B cell (primary cell): Measurements from ENCODE around the gene FA2H. TPM values are rescaled to one million over a fixed set of nuclear protein-coding genes. Genes with fewer than 3 reads are reported as not detected.
"Not testable (repeated sequence)": the region's sequence is repeated elsewhere in the genome, so short reads cannot be mapped to it uniquely, and the experiment has no call there.

Source experiments
- ATAC-seq: fragments of 200-7000 bp; cut with Tn5 transposase; one replicate; pipeline ENCODE4 v1.10.0; 2021; ENCODE audit warnings: low read depth, mild to moderate bottlenecking, moderate number of reproducible peaks, moderate library complexity
- CTCF ChIA-PET: fragments of 350-600 bp; sonication (Branson Sonifier 250); formaldehyde crosslinking; loops from one replicate; lab custom pipeline; 2021; ENCODE audit warnings: antibody characterized with exemption, inconsistent platforms; lab: Charles Lee
- POLR2A ChIA-PET: fragments of 350-600 bp; sonication (Branson Sonifier 250); formaldehyde crosslinking; loops from one replicate; lab custom pipeline; 2021; ENCODE audit warnings: antibody characterized with exemption; lab: Charles Lee
- DNase-seq: peaks from one replicate; pipeline ENCODE4 v3.0.0; 2013
- H2AFZ ChIP-seq: 2 replicates; pipeline ENCODE4 v1.6.1; 2012; ENCODE audit warnings: mild to moderate bottlenecking, low read depth, low read length; ENCODE audit not compliant: insufficient read depth, poor library complexity, severe bottlenecking
- H3K27ac ChIP-seq, 2 donors: 1 replicate in 1 of 2; 2 replicates in 1 of 2; pipeline ENCODE4 v1.5.1; 2012 to 2013; ENCODE audit warnings: low read length in 2 of 2, mild to moderate bottlenecking in 2 of 2, moderate library complexity in 1 of 2
- H3K27me3 ChIP-seq, 4 experiments: fragments of 200-600 bp in 1 of 4; sonication (generic) in 1 of 4; replicated peaks in 1 of 4; 1 replicate in 2 of 4; 2 replicates in 2 of 4; pipeline versions ENCODE4 v1.6.1 to v1.7.0; 2013 to 2016; ENCODE audit warnings: low read length in 3 of 4, mild to moderate bottlenecking in 2 of 4, mixed read lengths in 1 of 4, moderate library complexity in 1 of 4; ENCODE audit not compliant: insufficient read depth in 4 of 4, control insufficient read depth in 3 of 4; ENCODE audit errors: control extremely low read depth in 1 of 4
- H3K36me3 ChIP-seq, 2 experiments: replicated peaks in 1 of 2; 1 replicate in 1 of 2; 2 replicates in 1 of 2; pipeline versions ENCODE4 v1.6.1 to v1.7.1; 2013; ENCODE audit warnings: low read length in 1 of 2; ENCODE audit not compliant: insufficient read depth in 2 of 2, control insufficient read depth in 1 of 2; ENCODE audit errors: control extremely low read depth in 1 of 2, extremely low read depth in 1 of 2
- H3K4me1 ChIP-seq, 2 donors: fragments of 200-600 bp in 1 of 2; sonication (generic) in 1 of 2; 1 replicate in 1 of 2; 2 replicates in 1 of 2; pipeline versions ENCODE4 v1.5.1 to v1.6.1; 2013 to 2017; ENCODE audit warnings: low read length in 2 of 2; ENCODE audit not compliant: control insufficient read depth in 2 of 2, insufficient read depth in 2 of 2
- H3K4me2 ChIP-seq: replicated peaks from 2 replicates; pipeline ENCODE3; 2012; ENCODE audit warnings: mild to moderate bottlenecking, low read depth, low read length; ENCODE audit not compliant: poor library complexity, severe bottlenecking
- H3K4me3 ChIP-seq, 5 experiments: fragments of 200-600 bp in 1 of 5; sonication (generic) in 1 of 5; 1 replicate in 3 of 5; 2 replicates in 2 of 5; pipeline versions ENCODE4 v1.5.1 to v1.7.0; 2011 to 2016; ENCODE audit warnings: low read length in 4 of 5, mild to moderate bottlenecking in 4 of 5, low read depth in 2 of 5, control low read depth in 1 of 5, moderate library complexity in 1 of 5; ENCODE audit not compliant: insufficient read depth in 1 of 5; ENCODE audit errors: control extremely low read depth in 1 of 5, extremely low read depth in 1 of 5
- H3K79me2 ChIP-seq: fragments of 200-600 bp; sonication (generic); one replicate; pipeline ENCODE4 v1.6.0; 2016; ENCODE audit warnings: low read length; ENCODE audit not compliant: control insufficient read depth, insufficient read depth
- H3K9ac ChIP-seq: fragments of 200-600 bp; sonication (generic); 2 replicates; pipeline ENCODE4 v1.6.1; 2017; ENCODE audit warnings: mild to moderate bottlenecking, low read length, moderate library complexity
- H3K9me3 ChIP-seq, 3 donors: one replicate each; pipeline versions ENCODE4 v1.6.1 to v1.7.1; 2013; ENCODE audit warnings: low read length in 2 of 3; ENCODE audit not compliant: control insufficient read depth in 2 of 3, insufficient read depth in 1 of 3; ENCODE audit errors: control extremely low read depth in 1 of 3
- H4K20me1 ChIP-seq: 2 replicates; pipeline ENCODE4 v1.6.0; 2012; ENCODE audit warnings: mild to moderate bottlenecking, low read length; ENCODE audit not compliant: insufficient read depth, control insufficient read depth, poor library complexity, severe bottlenecking
- H3K27ac Mint-ChIP-seq: one replicate; pipeline ENCODE4 v1.8.0; 2021; ENCODE audit warnings: mixed read lengths
- H3K27me3 Mint-ChIP-seq: one replicate; pipeline ENCODE4 v1.8.0; 2021; ENCODE audit warnings: mixed read lengths
- H3K4me1 Mint-ChIP-seq: one replicate; pipeline ENCODE4 v1.8.0; 2021; ENCODE audit warnings: mixed read lengths
- H3K4me3 Mint-ChIP-seq: one replicate; pipeline ENCODE4 v1.8.0; 2021; ENCODE audit warnings: mixed read lengths
- H3K9me3 Mint-ChIP-seq: one replicate; pipeline ENCODE4 v1.8.0; 2022; ENCODE audit warnings: mixed read lengths; ENCODE audit not compliant: insufficient read depth
- CTCF ChIP-seq: fragments of 200-600 bp; IDR thresholded peaks from one replicate; pipeline ENCODE4 v1.8.0; 2022; ENCODE audit warnings: antibody characterized with exemption, mild to moderate bottlenecking
- EZH2 ChIP-seq: IDR thresholded peaks from 2 replicates; pipeline ENCODE4 v1.6.1; 2012; ENCODE audit warnings: borderline replicate concordance, low read depth, mild to moderate bottlenecking, moderate library complexity, low read length; ENCODE audit not compliant: insufficient read depth, poor library complexity, severe bottlenecking
- WGBS: methylation state at CpG from one replicate; pipeline ENCODE4 v1.1.5; 2013; ENCODE audit warnings: missing lambda C conversion rate; ENCODE audit not compliant: insufficient coverage; 5-methylcytosine and 5-hydroxymethylcytosine counted together
- intact Hi-C: fragments of 100-400 bp; cut with micrococcal nuclease; formaldehyde crosslinking; loops from one replicate; pipeline ENCODE4 v1.10.0; 2022
- polyA plus RNA-seq: library from polyadenylated mRNA; depleted of rRNA; stranded (reverse); fragments of >200 nt; gene quantifications from 2 replicates; pipeline ENCODE4 v1.2.3, GENCODE V29; 2012
- total RNA-seq, 2 donors: library from RNA; stranded (reverse); fragments of 120-200 nt in 1 of 2; gene quantifications; 1 replicate in 1 of 2; 2 replicates in 1 of 2; pipeline versions ENCODE4 v1.2.3 to v1.2.4, GENCODE V29; 2013 to 2022

FA2H gene
- total and polyA plus RNA-seq, 2 donors (not counting 1 experiment from before 2014, with no cell fraction given), result 1.0 to 3.6 TPM

- intact Hi-C loops, result no loop called here
- no peak for DNase-seq
- WGBS, result 93% methylated on average over 12 of the region's 19 CpGs
- Histone ChIP-seq H4K20me1 (no peaks in the 10 kb centered on the region), H3K9ac (no peak overlapping the region), H3K36me3 (no peaks in the 10 kb centered on the region), H2AFZ (no peak overlapping the region), H3K79me2 (no peaks in the 10 kb centered on the region), H3K4me1 (no peaks in the 10 kb centered on the region), H3K4me3 (no peak overlapping the region), H3K27me3 (no peaks in the 10 kb centered on the region), H3K9me3 (peaks cover 0 to 11% (median 8%) of the 10 kb centered on the region in 3 donors), H3K4me2 (no peak overlapping the region), H3K27ac (no peak overlapping the region)
- Mint-ChIP-seq H3K4me1 (peaks cover 4% of the 10 kb centered on the region), H3K27ac (no peak overlapping the region), H3K4me3 (no peak overlapping the region), H3K9me3 (peaks cover 2% of the 10 kb centered on the region), H3K27me3 (peaks cover 3% of the 10 kb centered on the region)
- no peak for ATAC-seq
- TF ChIP-seq CTCF (no peak), EZH2 (no peak)
- ChIA-PET CTCF (interaction anchor here (0.6 kb wide), 1 partner anchor 11 kb away, joined by 3 read pairs; no protein-coding TSS in a partner anchor), POLR2A (interaction anchor here (0.7 kb wide), 1 partner anchor 308 kb away, joined by 4 read pairs; no protein-coding TSS in a partner anchor)
Measured at GRCh38 chr16:74724820-74725549, 49.6 kb downstream of the FA2H start.

GRCh38 chr16:74723256-74723655 lies 51.4 kb downstream of the FA2H start:
- no peak for TF ChIP-seq CTCF
- TF ChIP-seq EZH2, result no peak

GRCh38 chr16:74722156-74722555 lies 52.5 kb downstream of the FA2H start:
- H3K9me3 Mint-ChIP-seq, H3K9me3 ChIP-seq, intact Hi-C loops, H3K27ac Mint-ChIP-seq, H3K79me2 ChIP-seq, H3K4me3 ChIP-seq, DNase-seq, H4K20me1 ChIP-seq, ATAC-seq, H3K4me1 Mint-ChIP-seq, H3K4me3 Mint-ChIP-seq, H3K27me3 Mint-ChIP-seq, H3K27me3 ChIP-seq, H3K4me2 ChIP-seq, H3K27ac ChIP-seq, H3K36me3 ChIP-seq, H2AFZ ChIP-seq, H3K9ac ChIP-seq, POLR2A ChIA-PET, CTCF ChIA-PET, H3K4me1 ChIP-seq: not testable (repeated sequence)
- 91% methylated on average over 2 of the region's 2 CpGs for WGBS

More at GRCh38 chr16:74723256-74723655, 51.4 kb downstream of the FA2H start:
- H3K27me3 ChIP-seq, result no peaks in the 10 kb centered on the region
- Mint-ChIP-seq H3K9me3 (peaks cover 2% of the 10 kb centered on the region), H3K4me3 (no peak overlapping the region), H3K27me3 (peaks cover 3% of the 10 kb centered on the region), H3K4me1 (peaks cover 4% of the 10 kb centered on the region), H3K27ac (no peak overlapping the region)
- H3K9me3 ChIP-seq, result peaks cover 0 to 11% (median 8%) of the 10 kb centered on the region in 3 donors
- ChIA-PET CTCF (interaction anchor here (1.8 kb wide), 1 partner anchor 11 kb away, joined by 7 read pairs; no protein-coding TSS in a partner anchor), POLR2A (no interaction called here)
- H3K4me2 ChIP-seq, result no peak overlapping the region
- DNase-seq, result no peak
- no peak overlapping the region for H3K9ac ChIP-seq
- no peaks in the 10 kb centered on the region for H3K4me1 ChIP-seq
- H3K4me3 ChIP-seq, result no peak overlapping the region
- intact Hi-C loops, result no loop called here
- no peak overlapping the region for H3K27ac ChIP-seq
- WGBS, result 90% methylated on average over 4 of the region's 7 CpGs
- no peak for ATAC-seq
- no peak overlapping the region for H2AFZ ChIP-seq
- H3K36me3 ChIP-seq, result no peaks in the 10 kb centered on the region
- no peaks in the 10 kb centered on the region for H4K20me1 ChIP-seq
- no peaks in the 10 kb centered on the region for H3K79me2 ChIP-seq
